ENCODE data around the gene COL27A1. TPM values are rescaled to one million over a fixed set of nuclear protein-coding genes. Genes with fewer than 3 reads are reported as not detected.

Gene COL27A1
- total RNA-seq, 1 donor from 2014 or later: 13.0 TPM

- H3K4me1 ChIP-seq: no peaks in the 10 kb centered on the region
- peak; percentile 6 for DNase-seq
- intact Hi-C loops (cut with DNase I): no loop called here
- H3K27me3 ChIP-seq (ENCODE audit: low read depth): peaks cover 8% of the 10 kb centered on the region
- no peaks in the 10 kb centered on the region for H3K9me3 ChIP-seq
- peaks cover 4% of the 10 kb centered on the region for H3K36me3 ChIP-seq
- H3K4me3 ChIP-seq: no peak overlapping the region
- no peak overlapping the region for H3K27ac ChIP-seq
- ATAC-seq: no peak
- TF ChIP-seq CTCF (IDR thresholded peaks at IDR 0.05): no peak
These were observed 148.6 kb downstream of the COL27A1 start for GRCh38 chr9:114303977-114304376.

- H3K27ac ChIP-seq: no peak overlapping the region
- intact Hi-C loops (cut with DNase I): no loop called here
- ATAC-seq: no peak
- H3K9me3 ChIP-seq: no peaks in the 10 kb centered on the region
- peaks cover 4% of the 10 kb centered on the region for H3K36me3 ChIP-seq
- DNase-seq: peak; percentile 15
- no peak overlapping the region for H3K4me3 ChIP-seq
- peaks cover 8% of the 10 kb centered on the region for H3K27me3 ChIP-seq (ENCODE audit: low read depth)
- no peak for TF ChIP-seq CTCF (IDR thresholded peaks at IDR 0.05)
- H3K4me1 ChIP-seq: no peaks in the 10 kb centered on the region
These were observed 149.3 kb downstream of the COL27A1 start for GRCh38 chr9:114304416-114305188.

- Histone ChIP-seq H3K4me3 (no peak overlapping the region), H3K27ac (no peak overlapping the region), H3K4me1 (no peaks in the 10 kb centered on the region), H3K27me3 (ENCODE audit: low read depth) (peaks cover 8% of the 10 kb centered on the region), H3K9me3 (no peaks in the 10 kb centered on the region), H3K36me3 (peaks cover 4% of the 10 kb centered on the region)
- no peak for DNase-seq
- ATAC-seq: no peak
- intact Hi-C loops (cut with DNase I): no loop called here
- TF ChIP-seq CTCF (IDR thresholded peaks at IDR 0.05): no peak
These were observed 152.5 kb downstream of the COL27A1 start for GRCh38 chr9:114307899-114308267.

GRCh38 chr9:114308361-114308950, 153.1 kb downstream of the COL27A1 start:
- ATAC-seq (no peak), DNase-seq (no peak)
- H3K27ac ChIP-seq: no peak overlapping the region
- peaks cover 8% of the 10 kb centered on the region for H3K27me3 ChIP-seq (ENCODE audit: low read depth)
- H3K4me3 ChIP-seq: no peak overlapping the region
- H3K4me1 ChIP-seq: no peaks in the 10 kb centered on the region
- intact Hi-C loops (cut with DNase I): no loop called here
- TF ChIP-seq CTCF (IDR thresholded peaks at IDR 0.05): no peak
- no peaks in the 10 kb centered on the region for H3K9me3 ChIP-seq
- H3K36me3 ChIP-seq: peaks cover 4% of the 10 kb centered on the region

- Histone ChIP-seq H3K27ac (no peak overlapping the region), H3K27me3 (ENCODE audit: low read depth) (peaks cover 8% of the 10 kb centered on the region), H3K4me1 (no peaks in the 10 kb centered on the region), H3K36me3 (peaks cover 4% of the 10 kb centered on the region), H3K4me3 (no peak overlapping the region), H3K9me3 (no peaks in the 10 kb centered on the region)
- DNase-seq: no peak
- no peak for TF ChIP-seq CTCF (IDR thresholded peaks at IDR 0.05)
- intact Hi-C loops (cut with DNase I): no loop called here
- ATAC-seq: no peak
These were observed 153.8 kb downstream of the COL27A1 start for GRCh38 chr9:114309096-114309495.
